IMR-90 (cell line): ENCODE results near the gene GALNT17. TPM values are rescaled to one million over a fixed set of nuclear protein-coding genes. Genes with fewer than 3 reads are reported as not detected.

Experiments
- ATAC-seq: fragments of 200-7000 bp; cut with Tn5 transposase; 2 replicates; pipeline ENCODE4 v1.9.1; 2020; ENCODE audit warnings: low read depth, mild to moderate bottlenecking, moderate library complexity
- BruUV-seq: library from RNA; stranded (reverse); fragments of 400-500 nt; replicated peaks from 2 replicates; lab custom pipeline; 2021; lab: Mats Ljungman, UMichigan
- CTCF ChIA-PET: fragments of 300-600 bp; formaldehyde crosslinking; extraction: SDS; loops from one replicate; lab custom pipeline; 2021; ENCODE audit warnings: antibody characterized with exemption; lab: Yijun Ruan, JAX
- POLR2A ChIA-PET: fragments of 300-600 bp; sonication (Branson Sonifier 250); formaldehyde crosslinking; loops from one replicate; lab custom pipeline; 2022; ENCODE audit warnings: antibody characterized with exemption; ENCODE audit not compliant: unreplicated experiment; lab: Charles Lee
- DNase-seq: peaks from one replicate; pipeline ENCODE4 v3.0.0; 2013
- H2AFZ ChIP-seq: replicated peaks from 2 replicates; pipeline ENCODE3; 2013; ENCODE audit warnings: low read length, mild to moderate bottlenecking; ENCODE audit not compliant: poor library complexity
- H2AK5ac ChIP-seq: 2 replicates; pipeline ENCODE4 v1.6.1; 2013; ENCODE audit warnings: low read depth, low read length, inconsistent platforms
- H2AK9ac ChIP-seq: replicated peaks from 2 replicates; pipeline ENCODE3; 2013; ENCODE audit warnings: mild to moderate bottlenecking, low read depth, low read length, moderate library complexity; ENCODE audit not compliant: poor library complexity
- H2BK120ac ChIP-seq: 2 replicates; pipeline ENCODE4 v1.6.1; 2013; ENCODE audit warnings: low read depth, low read length, inconsistent platforms
- H2BK15ac ChIP-seq: 3 replicates; pipeline ENCODE4 v1.6.1; 2013; ENCODE audit warnings: low read depth, low read length, inconsistent platforms
- H2BK20ac ChIP-seq: 2 replicates; pipeline ENCODE4 v1.6.1; 2013; ENCODE audit warnings: low read depth, mild to moderate bottlenecking, inconsistent platforms, low read length, moderate library complexity
- H2BK5ac ChIP-seq: 2 replicates; pipeline ENCODE4 v1.6.1; 2013; ENCODE audit warnings: mild to moderate bottlenecking, low read depth, low read length, inconsistent platforms; ENCODE audit not compliant: poor library complexity, severe bottlenecking
- H3K14ac ChIP-seq: replicated peaks from 2 replicates; pipeline ENCODE4 v1.6.1; 2013; ENCODE audit warnings: low read depth, low read length, inconsistent platforms
- H3K18ac ChIP-seq: 2 replicates; pipeline ENCODE4 v1.6.1; 2013; ENCODE audit warnings: low read depth, low read length, control low read depth
- H3K23ac ChIP-seq: 2 replicates; pipeline ENCODE4 v1.6.1; 2013; ENCODE audit warnings: low read depth, low read length, inconsistent platforms
- H3K27ac ChIP-seq: 2 replicates; pipeline ENCODE4 v1.5.1; 2013; ENCODE audit warnings: mild to moderate bottlenecking, control low read depth, low read length; ENCODE audit not compliant: insufficient read depth
- H3K27me3 ChIP-seq: 2 replicates; pipeline ENCODE4 v1.6.1; 2013; ENCODE audit warnings: low read length; ENCODE audit not compliant: control insufficient read depth, insufficient read depth
- H3K36me3 ChIP-seq: 2 replicates; pipeline ENCODE4 v1.6.1; 2013; ENCODE audit warnings: low read length, mixed read lengths; ENCODE audit not compliant: control insufficient read depth, insufficient read depth
- H3K4ac ChIP-seq: 2 replicates; pipeline ENCODE4 v1.6.1; 2013; ENCODE audit warnings: low read depth, low read length, inconsistent platforms
- H3K4me1 ChIP-seq: 2 replicates; pipeline ENCODE4 v1.6.1; 2013; ENCODE audit warnings: low read length, mixed read lengths; ENCODE audit not compliant: control insufficient read depth, insufficient read depth
- H3K4me2 ChIP-seq: 2 replicates; pipeline ENCODE4 v1.6.1; 2013; ENCODE audit warnings: low read depth, mild to moderate bottlenecking, control low read depth, low read length, moderate library complexity
- H3K4me3 ChIP-seq: 2 replicates; pipeline ENCODE4 v1.5.1; 2013; ENCODE audit warnings: low read depth, mild to moderate bottlenecking, control low read depth, low read length, moderate library complexity; ENCODE audit not compliant: insufficient read depth
- H3K56ac ChIP-seq: 2 replicates; pipeline ENCODE4 v1.6.1; 2013; ENCODE audit warnings: low read length, inconsistent platforms; ENCODE audit not compliant: insufficient read depth; ENCODE audit errors: extremely low read depth
- H3K79me1 ChIP-seq, 2 experiments: 2 replicates each; pipeline ENCODE4 v1.6.1; 2013; ENCODE audit warnings: low read length in 2 of 2, inconsistent platforms in 1 of 2, low read depth in 1 of 2
- H3K9ac ChIP-seq: 2 replicates; pipeline ENCODE4 v1.6.1; 2013; ENCODE audit warnings: low read depth, low read length, control low read depth
- H3K9me1 ChIP-seq: 2 replicates; pipeline ENCODE4 v1.6.1; 2013; ENCODE audit warnings: low read length, inconsistent platforms; ENCODE audit not compliant: insufficient read depth
- H3K9me3 ChIP-seq: 2 replicates; pipeline ENCODE4 v1.6.1; 2013; ENCODE audit warnings: low read length; ENCODE audit not compliant: control insufficient read depth, insufficient read depth
- H4K20me1 ChIP-seq: 2 replicates; pipeline ENCODE4 v1.6.1; 2013; ENCODE audit warnings: low read length, inconsistent platforms; ENCODE audit not compliant: insufficient read depth
- H4K5ac ChIP-seq: 2 replicates; pipeline ENCODE4 v1.6.1; 2013; ENCODE audit warnings: mild to moderate bottlenecking, low read depth, low read length, control low read depth
- H4K8ac ChIP-seq, 2 experiments: 2 replicates each; pipeline ENCODE4 v1.6.1; 2013; ENCODE audit warnings: low read depth in 2 of 2, low read length in 2 of 2, control low read depth in 1 of 2, inconsistent platforms in 1 of 2
- H4K91ac ChIP-seq: 2 replicates; pipeline ENCODE4 v1.6.1; 2013; ENCODE audit warnings: low read depth, low read length, inconsistent platforms; ENCODE audit not compliant: insufficient read depth
- ELK1 ChIP-seq: fragments of 150-350 bp; IDR thresholded peaks from 2 replicates; pipeline ENCODE4 v1.6.1; 2016; ENCODE audit warnings: low read depth, mild to moderate bottlenecking, low read length, moderate library complexity, borderline replicate concordance
- MAFK ChIP-seq: IDR thresholded peaks from 2 replicates; pipeline ENCODE4 v1.6.1; 2012; ENCODE audit warnings: low read depth, low read length, improper control_type of control experiment
- POLR2A ChIP-seq: IDR thresholded peaks from 2 replicates; pipeline ENCODE4 v1.6.1; 2012; ENCODE audit warnings: mild to moderate bottlenecking, low read depth, low read length
- RAD21 ChIP-seq: IDR thresholded peaks from 2 replicates; pipeline ENCODE4 v1.6.1; 2012; ENCODE audit warnings: low read length, improper control_type of control experiment
- RCOR1 ChIP-seq: IDR thresholded peaks from 2 replicates; pipeline ENCODE4 v1.6.1; 2012; ENCODE audit warnings: mild to moderate bottlenecking, low read length, improper control_type of control experiment; ENCODE audit not compliant: insufficient replicate concordance
- WGBS, 2 experiments: methylation state at CpG; one replicate each; pipeline versions ENCODE4 v1.1.5 to v1.1.7; 2013; ENCODE audit warnings: missing lambda C conversion rate in 2 of 2; ENCODE audit not compliant: insufficient read length in 1 of 2; ENCODE audit errors: extremely low coverage in 2 of 2; 5-methylcytosine and 5-hydroxymethylcytosine counted together
- dilution Hi-C: fragments of 300-500 bp; cut with HindIII; formaldehyde crosslinking; loops from one replicate; pipeline ENCODE4 v1.14.3; 2018; ENCODE audit warnings: low sequenced_read_pairs; ENCODE audit not compliant: unreplicated experiment
- in situ Hi-C: fragments of 300-500 bp; cut with MboI; formaldehyde crosslinking; loops from 3 replicates; pipeline ENCODE4 v1.14.3; 2019; ENCODE audit warnings: low sequenced_read_pairs, inconsistent platforms, mixed read lengths
- intact Hi-C: fragments of 100-400 bp; cut with micrococcal nuclease; formaldehyde crosslinking; loops from 2 replicates; pipeline ENCODE4 v1.10.0; 2022
- polyA plus RNA-seq, 3 experiments: library from polyadenylated mRNA; depleted of rRNA; stranded (reverse); fragments of >200 nt; gene quantifications; 2 replicates each; pipeline ENCODE4 v1.2.3, GENCODE V29; 2012; ENCODE audit warnings: low replicate concordance in 1 of 3
- total RNA-seq: library from RNA; depleted of rRNA; stranded (reverse); fragments of >200 nt; gene quantifications from 2 replicates; pipeline ENCODE4 v1.2.3, GENCODE V29; 2012
- TF ChIP-seq, protein P1 (sequence below): fragments of 150-350 bp; IDR thresholded peaks from 2 replicates; pipeline ENCODE4 v1.6.1; 2017; ENCODE audit warnings: mild to moderate bottlenecking, antibody characterized with exemption, low read length, low read depth
- TF ChIP-seq, protein P2 (sequence below): conservative IDR thresholded peaks from 2 replicates; pipeline ENCODE4 v1.5.1; 2012; ENCODE audit warnings: mild to moderate bottlenecking, low read depth, low read length, improper control_type of control experiment

GALNT17 gene
- total and polyA plus RNA-seq, 2 of the 4 experiments (the other 2 are of a cell fraction), result not detected

DNA sequence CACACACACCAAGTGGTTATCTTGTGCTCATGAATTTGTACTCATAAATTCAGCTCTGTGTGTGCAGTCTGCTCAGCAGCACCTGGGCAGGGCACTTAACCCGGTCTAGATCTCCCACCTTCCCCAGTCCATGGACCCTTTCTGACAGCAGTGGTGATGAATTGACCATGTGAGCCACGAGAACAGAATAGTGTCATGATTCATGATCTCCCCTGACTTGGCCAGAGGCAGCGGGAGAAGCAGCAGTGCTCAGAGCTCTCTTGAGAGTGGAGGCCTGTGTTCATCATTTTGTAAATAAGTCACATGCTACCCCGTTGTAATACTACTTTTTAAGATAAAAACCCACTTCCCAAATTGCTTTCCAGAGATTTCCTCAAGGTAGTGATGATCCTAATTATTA, 74.2 kb downstream of the GALNT17 start:
- no peak overlapping the region for H2BK120ac ChIP-seq
- CTCF ChIA-PET, result no interaction called here
- no peak overlapping the region for H3K14ac ChIP-seq
- intact Hi-C loops (no loop called here), dilution Hi-C loops (no loop called here), in situ Hi-C loops (no loop called here)
- no peak overlapping the region for H3K4me2 ChIP-seq
- no peak overlapping the region for H3K9ac ChIP-seq
- no peak overlapping the region for H3K23ac ChIP-seq
- no peaks in the 10 kb centered on the region for H3K4me1 ChIP-seq
- no peak overlapping the region for H2BK15ac ChIP-seq
- POLR2A ChIA-PET, result no interaction called here
- no peak overlapping the region for H2BK20ac ChIP-seq
- no peak overlapping the region for H2BK5ac ChIP-seq
- peaks cover 4% of the 10 kb centered on the region for H3K9me3 ChIP-seq
- no peak overlapping the region for H4K91ac ChIP-seq
- H3K36me3 ChIP-seq, result no peaks in the 10 kb centered on the region
- no peak overlapping the region for H2AK5ac ChIP-seq
- H4K5ac ChIP-seq, result no peak overlapping the region
- BruUV-seq, result no TSS peak
- no peak overlapping the region for H3K56ac ChIP-seq
- H3K4me3 ChIP-seq, result no peak overlapping the region
- WGBS, 2 experiments, result no CpG with 5 or more reads among the region's 4 CpGs
- TF ChIP-seq, protein P1, sequence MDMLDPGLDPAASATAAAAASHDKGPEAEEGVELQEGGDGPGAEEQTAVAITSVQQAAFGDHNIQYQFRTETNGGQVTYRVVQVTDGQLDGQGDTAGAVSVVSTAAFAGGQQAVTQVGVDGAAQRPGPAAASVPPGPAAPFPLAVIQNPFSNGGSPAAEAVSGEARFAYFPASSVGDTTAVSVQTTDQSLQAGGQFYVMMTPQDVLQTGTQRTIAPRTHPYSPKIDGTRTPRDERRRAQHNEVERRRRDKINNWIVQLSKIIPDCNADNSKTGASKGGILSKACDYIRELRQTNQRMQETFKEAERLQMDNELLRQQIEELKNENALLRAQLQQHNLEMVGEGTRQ, result no peak
- TF ChIP-seq, protein P2, sequence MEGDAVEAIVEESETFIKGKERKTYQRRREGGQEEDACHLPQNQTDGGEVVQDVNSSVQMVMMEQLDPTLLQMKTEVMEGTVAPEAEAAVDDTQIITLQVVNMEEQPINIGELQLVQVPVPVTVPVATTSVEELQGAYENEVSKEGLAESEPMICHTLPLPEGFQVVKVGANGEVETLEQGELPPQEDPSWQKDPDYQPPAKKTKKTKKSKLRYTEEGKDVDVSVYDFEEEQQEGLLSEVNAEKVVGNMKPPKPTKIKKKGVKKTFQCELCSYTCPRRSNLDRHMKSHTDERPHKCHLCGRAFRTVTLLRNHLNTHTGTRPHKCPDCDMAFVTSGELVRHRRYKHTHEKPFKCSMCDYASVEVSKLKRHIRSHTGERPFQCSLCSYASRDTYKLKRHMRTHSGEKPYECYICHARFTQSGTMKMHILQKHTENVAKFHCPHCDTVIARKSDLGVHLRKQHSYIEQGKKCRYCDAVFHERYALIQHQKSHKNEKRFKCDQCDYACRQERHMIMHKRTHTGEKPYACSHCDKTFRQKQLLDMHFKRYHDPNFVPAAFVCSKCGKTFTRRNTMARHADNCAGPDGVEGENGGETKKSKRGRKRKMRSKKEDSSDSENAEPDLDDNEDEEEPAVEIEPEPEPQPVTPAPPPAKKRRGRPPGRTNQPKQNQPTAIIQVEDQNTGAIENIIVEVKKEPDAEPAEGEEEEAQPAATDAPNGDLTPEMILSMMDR, result no peak
- TF ChIP-seq ELK1, result no peak
- TF ChIP-seq RCOR1, result no peak
- no peak for TF ChIP-seq POLR2A
- no peak for TF ChIP-seq MAFK
- no peak for TF ChIP-seq RAD21
- H3K79me1 ChIP-seq, result no peaks in the 10 kb centered on the region
- H3K9me1 ChIP-seq, result no peaks in the 10 kb centered on the region
- no peak for DNase-seq
- H4K20me1 ChIP-seq, result no peaks in the 10 kb centered on the region
- H4K8ac ChIP-seq, result no peak overlapping the region
- no peak overlapping the region for H2AK9ac ChIP-seq
- no peak overlapping the region for H3K4ac ChIP-seq
- H2AFZ ChIP-seq, result no peak overlapping the region
- no peak for ATAC-seq
- H3K27ac ChIP-seq, result no peak overlapping the region
- no peaks in the 10 kb centered on the region for H3K27me3 ChIP-seq
- H3K18ac ChIP-seq, result no peak overlapping the region
